Muscle layer of duodenum (tissue), 2 donors: ENCODE data around the gene ARHGEF4.
A peak's percentile ranks its signal among the peaks of the same experiment; 100 is the strongest.

Source experiments
- H3K27ac ChIP-seq: one replicate; pipeline ENCODE4 v1.7.0; 2013; ENCODE audit warnings: mild to moderate bottlenecking, low read length
- H3K27me3 ChIP-seq: one replicate; pipeline ENCODE4 v1.7.0; 2013; ENCODE audit warnings: low read depth, mild to moderate bottlenecking, control low read depth, low read length
- H3K36me3 ChIP-seq, 2 donors: one replicate each; pipeline ENCODE4 v1.7.0; 2013; ENCODE audit warnings: low read length in 2 of 2, control low read depth in 1 of 2, mild to moderate bottlenecking in 1 of 2; ENCODE audit not compliant: insufficient read depth in 2 of 2, control insufficient read depth in 1 of 2
- H3K4me1 ChIP-seq, 2 donors: one replicate each; pipeline ENCODE4 v1.7.0; 2013; ENCODE audit warnings: low read length in 2 of 2, mild to moderate bottlenecking in 2 of 2, control low read depth in 1 of 2, moderate library complexity in 1 of 2; ENCODE audit not compliant: insufficient read depth in 2 of 2, control insufficient read depth in 1 of 2
- H3K4me3 ChIP-seq, 2 donors: one replicate each; pipeline ENCODE4 v1.7.0; 2013; ENCODE audit warnings: low read length in 2 of 2, low read depth in 1 of 2, mild to moderate bottlenecking in 1 of 2
- H3K9me3 ChIP-seq, 2 donors: one replicate each; pipeline ENCODE4 v1.7.0; 2013; ENCODE audit warnings: low read length in 2 of 2, control low read depth in 1 of 2, mild to moderate bottlenecking in 1 of 2; ENCODE audit not compliant: control insufficient read depth in 1 of 2
- donor health status: healthy.

ARHGEF4 gene

GRCh38 chr2:130799295-130799694 lies 37.4 kb upstream of the ARHGEF4 start:
- no peaks in the 10 kb centered on the region for H3K9me3 ChIP-seq
- H3K27ac ChIP-seq = no peak overlapping the region
- peaks cover 0 to 7% of the 10 kb centered on the region in 2 donors for H3K4me1 ChIP-seq
- H3K27me3 ChIP-seq = no peaks in the 10 kb centered on the region
- H3K4me3 ChIP-seq = no peak overlapping the region
- H3K36me3 ChIP-seq = no peaks in the 10 kb centered on the region

GRCh38 chr2:130805613-130806012 lies 31.1 kb upstream of the ARHGEF4 start:
- Histone ChIP-seq H3K27ac (no peak overlapping the region), H3K4me3 (no peak overlapping the region), H3K36me3 (no peaks in the 10 kb centered on the region), H3K4me1 (no peaks in the 10 kb centered on the region), H3K27me3 (no peaks in the 10 kb centered on the region), H3K9me3 (peaks cover 0 to 5% of the 10 kb centered on the region in 2 donors)

DNA sequence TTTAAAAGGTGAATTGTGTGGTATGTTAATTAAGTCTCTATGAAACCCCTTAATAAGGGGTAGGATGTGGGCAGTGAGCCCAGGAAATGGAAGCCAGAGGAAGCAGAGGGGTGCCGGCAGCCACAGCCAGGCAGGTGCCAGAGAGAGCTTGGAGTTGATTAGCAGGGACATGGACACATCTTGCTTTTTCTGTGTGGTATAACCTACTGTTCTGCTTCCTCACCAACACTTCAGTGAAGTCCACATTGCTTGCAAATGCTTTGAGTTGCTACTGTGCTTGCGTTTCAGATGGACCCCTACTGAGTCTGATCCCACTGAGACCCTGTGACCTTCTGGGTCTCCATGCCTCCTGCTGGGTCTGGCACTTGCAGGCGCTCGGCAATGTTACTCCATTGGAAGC lies 30.3 kb upstream of the ARHGEF4 start:
- Histone ChIP-seq H3K4me3 (no peak overlapping the region), H3K4me1 (no peaks in the 10 kb centered on the region), H3K27me3 (no peaks in the 10 kb centered on the region), H3K36me3 (no peaks in the 10 kb centered on the region), H3K27ac (no peak overlapping the region), H3K9me3 (peaks cover 0 to 5% of the 10 kb centered on the region in 2 donors)

- H3K36me3 ChIP-seq = no peaks in the 10 kb centered on the region
- H3K4me3 ChIP-seq = no peak overlapping the region
- no peaks in the 10 kb centered on the region for H3K4me1 ChIP-seq
- H3K9me3 ChIP-seq = peaks cover 0 to 5% of the 10 kb centered on the region in 2 donors
- no peaks in the 10 kb centered on the region for H3K27me3 ChIP-seq
- no peak overlapping the region for H3K27ac ChIP-seq
Observed at GRCh38 chr2:130807659-130808385, 28.9 kb upstream of the ARHGEF4 start.

DNA sequence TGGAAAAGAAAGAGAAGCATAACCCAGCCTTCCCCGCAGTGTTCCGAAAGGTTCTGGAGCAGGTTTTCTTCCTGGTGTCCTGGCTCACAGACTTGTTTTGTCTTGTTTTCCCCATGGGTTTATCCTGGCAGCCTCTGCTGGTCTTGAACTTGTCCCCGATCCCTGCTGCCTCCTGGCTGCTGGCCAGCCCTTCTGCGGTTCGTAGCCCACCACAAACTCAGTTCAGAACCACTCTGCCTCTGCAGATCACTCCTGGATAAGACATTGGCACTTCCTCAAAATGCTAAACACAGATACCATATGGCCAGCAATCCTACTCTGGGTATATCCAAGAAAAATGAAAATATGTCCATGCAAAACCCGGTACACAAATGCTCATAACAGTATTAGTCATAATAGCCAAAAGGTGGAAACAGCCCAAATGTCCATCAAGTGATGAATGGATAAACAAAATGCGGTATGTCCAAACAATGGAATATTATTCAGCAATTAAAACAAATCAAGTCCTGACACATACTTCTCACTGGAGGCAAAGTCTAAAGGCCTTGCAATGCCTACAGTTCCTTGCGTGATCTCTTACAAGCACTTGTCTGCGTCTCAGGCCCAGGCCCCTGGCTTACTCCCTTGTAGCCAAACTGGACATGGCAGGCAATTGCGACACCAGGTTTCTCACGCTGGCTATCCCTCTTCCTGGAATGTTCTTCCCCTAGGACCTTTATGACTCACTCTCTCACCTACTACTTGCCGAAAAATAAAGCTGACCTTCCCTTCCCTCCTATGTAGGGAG lies 28.0 kb upstream of the ARHGEF4 start:
- H3K36me3 ChIP-seq = no peaks in the 10 kb centered on the region
- H3K27ac ChIP-seq = no peak overlapping the region
- no peaks in the 10 kb centered on the region for H3K27me3 ChIP-seq
- H3K4me1 ChIP-seq = no peaks in the 10 kb centered on the region
- no peak overlapping the region for H3K4me3 ChIP-seq
- H3K9me3 ChIP-seq = peaks cover 0 to 5% of the 10 kb centered on the region in 2 donors

DNA sequence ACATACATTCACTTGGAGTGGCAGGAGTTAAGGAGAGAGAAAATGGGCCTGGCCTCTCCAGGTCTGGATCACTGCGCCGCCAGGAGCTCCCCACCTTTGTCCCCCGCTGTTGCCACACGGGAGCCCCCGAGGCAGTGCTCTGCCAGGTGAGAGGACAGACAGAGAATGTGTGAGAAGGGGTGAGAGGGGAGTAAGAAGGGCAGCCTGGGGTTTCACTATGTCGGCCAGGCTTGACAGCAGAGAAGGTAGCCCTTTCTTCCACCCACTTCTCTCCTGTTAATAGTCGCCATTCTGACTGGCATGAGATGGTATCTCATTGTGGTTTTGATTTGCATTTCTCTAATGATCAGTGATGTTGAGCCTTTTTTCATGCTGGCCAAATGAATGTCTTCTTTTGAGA lies 26.2 kb upstream of the ARHGEF4 start:
- Histone ChIP-seq H3K36me3 (no peaks in the 10 kb centered on the region), H3K4me1 (no peaks in the 10 kb centered on the region), H3K27ac (no peak overlapping the region), H3K9me3 (peaks cover 0 to 5% of the 10 kb centered on the region in 2 donors), H3K4me3 (no peak overlapping the region), H3K27me3 (no peaks in the 10 kb centered on the region)

DNA sequence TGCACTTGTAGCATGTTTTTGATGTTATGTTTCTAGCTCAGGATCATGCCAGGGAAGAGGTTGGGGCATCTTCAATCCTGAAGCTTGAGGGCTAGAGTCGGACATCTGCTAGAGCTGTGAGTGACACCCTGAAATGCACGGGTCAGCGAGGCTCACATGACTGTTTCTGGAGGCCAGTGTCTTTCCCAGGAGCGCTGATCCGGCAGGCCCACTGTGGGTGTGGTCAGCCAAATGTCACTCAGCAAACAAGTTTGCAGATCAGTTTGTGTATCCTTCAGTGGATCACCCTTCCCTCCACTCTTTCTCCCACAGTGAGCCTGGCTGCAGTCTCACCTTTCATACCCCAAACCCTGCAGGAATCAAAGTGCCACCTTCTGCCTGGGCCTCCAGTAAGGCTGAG lies 23.0 kb upstream of the ARHGEF4 start:
- Histone ChIP-seq H3K27ac (no peak overlapping the region), H3K9me3 (peaks cover 0 to 5% of the 10 kb centered on the region in 2 donors), H3K27me3 (no peaks in the 10 kb centered on the region), H3K36me3 (no peaks in the 10 kb centered on the region), H3K4me1 (no peaks in the 10 kb centered on the region), H3K4me3 (no peak overlapping the region)

GRCh38 chr2:130814931-130815680 lies 21.6 kb upstream of the ARHGEF4 start:
- Histone ChIP-seq H3K9me3 (no peaks in the 10 kb centered on the region), H3K36me3 (no peaks in the 10 kb centered on the region), H3K4me3 (no peak overlapping the region), H3K27ac (no peak overlapping the region), H3K27me3 (no peaks in the 10 kb centered on the region), H3K4me1 (peaks cover 0 to 3% of the 10 kb centered on the region in 2 donors)

DNA sequence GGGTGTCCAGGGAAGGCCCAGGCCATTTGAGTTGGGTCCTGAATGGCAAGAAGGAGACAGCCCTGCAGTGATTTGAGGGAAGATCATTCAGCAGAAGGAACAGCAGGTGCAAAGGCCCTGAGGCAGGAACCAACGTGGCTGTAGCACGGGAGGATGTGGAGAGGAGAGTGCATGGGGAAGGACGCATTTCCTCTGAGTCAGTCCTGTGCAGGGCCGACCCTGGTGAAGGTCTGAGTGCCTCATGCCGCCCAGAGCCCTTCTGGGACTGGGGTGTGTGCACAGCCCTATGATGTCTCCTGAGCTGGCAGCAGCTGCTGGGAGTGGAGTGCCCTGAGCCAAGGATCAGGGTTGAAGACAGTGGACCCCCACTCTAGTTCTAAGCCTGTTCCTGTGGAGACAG lies 17.9 kb upstream of the ARHGEF4 start:
- Histone ChIP-seq H3K36me3 (no peaks in the 10 kb centered on the region), H3K4me1 (peaks cover 0 to 5% of the 10 kb centered on the region in 2 donors), H3K27me3 (no peaks in the 10 kb centered on the region), H3K4me3 (no peak overlapping the region), H3K27ac (no peak overlapping the region), H3K9me3 (no peaks in the 10 kb centered on the region)

DNA sequence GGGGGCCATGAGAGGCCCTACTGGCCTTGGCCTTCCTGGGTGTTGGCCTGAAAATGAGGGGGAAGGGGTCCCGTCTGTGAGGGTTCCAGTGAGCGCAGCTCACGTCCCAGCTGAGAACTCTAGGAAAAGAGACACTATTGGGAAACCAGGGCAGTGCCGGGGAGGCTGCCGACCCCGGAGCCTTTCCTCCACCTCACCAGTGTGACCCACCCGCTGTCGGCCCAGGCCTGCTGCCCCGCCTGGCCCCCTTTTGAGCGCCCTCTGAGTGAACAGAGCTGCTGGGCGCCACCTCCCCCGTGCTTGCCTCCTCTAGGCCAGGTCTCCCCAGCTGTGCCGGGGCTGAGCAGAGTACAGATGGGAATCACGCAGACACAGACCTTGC lies 17.5 kb upstream of the ARHGEF4 start:
- Histone ChIP-seq H3K9me3 (no peaks in the 10 kb centered on the region), H3K4me3 (no peak overlapping the region), H3K27ac (no peak overlapping the region)

DNA sequence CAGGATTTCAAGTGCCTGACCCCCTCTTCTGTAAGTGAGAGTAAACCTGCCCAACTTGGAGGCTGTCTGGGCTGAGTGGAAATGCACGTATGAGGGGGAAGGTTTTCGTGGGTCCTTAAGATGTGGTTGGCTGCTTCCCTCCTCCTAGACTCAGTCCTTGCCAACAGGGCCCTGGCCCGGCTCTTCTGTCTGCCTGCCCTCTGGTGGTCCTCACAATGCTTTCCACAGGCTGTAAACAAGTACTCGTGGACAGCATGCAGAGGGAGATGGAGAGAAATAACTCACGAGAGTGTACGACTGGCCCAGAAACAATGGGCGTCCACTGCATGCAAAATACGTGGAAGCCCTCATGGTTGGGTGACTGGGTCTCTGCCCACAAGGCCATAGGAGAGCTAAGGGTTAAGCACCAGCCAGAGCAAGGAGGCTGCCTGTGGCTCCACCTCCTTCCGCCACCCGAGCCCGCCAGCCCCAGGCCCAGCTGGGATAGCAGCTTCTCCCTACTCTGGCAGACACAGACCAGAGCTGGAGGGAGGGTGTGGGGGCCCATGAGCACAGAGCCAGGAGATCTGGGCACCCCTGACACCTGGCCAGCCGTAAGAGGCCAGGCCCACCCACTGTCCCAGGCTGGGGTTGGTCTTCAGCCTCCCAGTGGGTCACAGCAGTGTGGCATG lies 17.0 kb upstream of the ARHGEF4 start:
- Histone ChIP-seq H3K27ac (no peak overlapping the region), H3K4me1 (peaks cover 0 to 5% of the 10 kb centered on the region in 2 donors), H3K9me3 (no peaks in the 10 kb centered on the region), H3K36me3 (no peaks in the 10 kb centered on the region), H3K4me3 (peak overlapping the region in 1 of 2 donors; percentile 12), H3K27me3 (no peaks in the 10 kb centered on the region)

More for the DNA sequence above, 17.5 kb upstream of the ARHGEF4 start:
- peaks cover 0 to 5% of the 10 kb centered on the region in 2 donors for H3K4me1 ChIP-seq
- no peaks in the 10 kb centered on the region for H3K36me3 ChIP-seq
- no peaks in the 10 kb centered on the region for H3K27me3 ChIP-seq
